ENCODE data around the gene AGPAT1. TPM values are rescaled to one million over a fixed set of nuclear protein-coding genes. Genes with fewer than 3 reads are reported as not detected.

AGPAT1 gene
- polyA plus RNA-seq, 2 of the 4 experiments (the other 2 are of a cell fraction): 29.4 to 40.6 TPM

DNA sequence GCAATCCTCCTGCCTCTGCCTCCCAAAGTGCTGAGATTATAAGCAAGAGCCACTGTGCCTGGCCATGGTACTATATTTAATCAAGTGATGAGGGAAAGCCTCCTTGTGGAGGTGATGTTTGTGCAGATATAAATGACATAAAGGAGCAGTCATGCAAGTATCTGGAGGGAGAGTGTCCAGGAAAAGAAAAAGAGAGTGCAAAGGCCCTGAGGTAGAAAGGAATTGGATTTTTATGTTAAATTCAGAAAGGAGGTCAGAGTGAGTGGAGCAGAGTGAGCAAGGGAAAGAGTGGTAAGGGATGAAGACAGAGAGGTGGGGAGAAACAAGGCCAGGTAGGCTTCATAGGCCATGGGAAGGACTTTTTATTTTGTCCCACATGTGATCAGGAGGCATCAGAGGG, 38.4 kb downstream of the AGPAT1 start:
- FAIRE-seq (no peak), ATAC-seq (no peak), DNase-seq (ENCODE audit: low read depth in 1 of 2, low spot score in 1 of 2) (no peak)
- ChIA-PET POLR2A (no interaction called here), CTCF (interaction anchor here (0.7 kb wide), 1 partner anchor 13 kb away, joined by 3 read pairs; no protein-coding TSS in a partner anchor)
- Histone ChIP-seq H3K4me1 (no peaks in the 10 kb centered on the region), H3K4me3 (no peak overlapping the region), H3K27ac (no peak overlapping the region), H3K4me2 (no peak overlapping the region), H3K9me3 (no peaks in the 10 kb centered on the region)
- no peak for TF ChIP-seq MAZ (IDR thresholded peaks at IDR 0.05; ENCODE audit: borderline replicate concordance, low read depth, low read length)
- TF ChIP-seq, protein P1, sequence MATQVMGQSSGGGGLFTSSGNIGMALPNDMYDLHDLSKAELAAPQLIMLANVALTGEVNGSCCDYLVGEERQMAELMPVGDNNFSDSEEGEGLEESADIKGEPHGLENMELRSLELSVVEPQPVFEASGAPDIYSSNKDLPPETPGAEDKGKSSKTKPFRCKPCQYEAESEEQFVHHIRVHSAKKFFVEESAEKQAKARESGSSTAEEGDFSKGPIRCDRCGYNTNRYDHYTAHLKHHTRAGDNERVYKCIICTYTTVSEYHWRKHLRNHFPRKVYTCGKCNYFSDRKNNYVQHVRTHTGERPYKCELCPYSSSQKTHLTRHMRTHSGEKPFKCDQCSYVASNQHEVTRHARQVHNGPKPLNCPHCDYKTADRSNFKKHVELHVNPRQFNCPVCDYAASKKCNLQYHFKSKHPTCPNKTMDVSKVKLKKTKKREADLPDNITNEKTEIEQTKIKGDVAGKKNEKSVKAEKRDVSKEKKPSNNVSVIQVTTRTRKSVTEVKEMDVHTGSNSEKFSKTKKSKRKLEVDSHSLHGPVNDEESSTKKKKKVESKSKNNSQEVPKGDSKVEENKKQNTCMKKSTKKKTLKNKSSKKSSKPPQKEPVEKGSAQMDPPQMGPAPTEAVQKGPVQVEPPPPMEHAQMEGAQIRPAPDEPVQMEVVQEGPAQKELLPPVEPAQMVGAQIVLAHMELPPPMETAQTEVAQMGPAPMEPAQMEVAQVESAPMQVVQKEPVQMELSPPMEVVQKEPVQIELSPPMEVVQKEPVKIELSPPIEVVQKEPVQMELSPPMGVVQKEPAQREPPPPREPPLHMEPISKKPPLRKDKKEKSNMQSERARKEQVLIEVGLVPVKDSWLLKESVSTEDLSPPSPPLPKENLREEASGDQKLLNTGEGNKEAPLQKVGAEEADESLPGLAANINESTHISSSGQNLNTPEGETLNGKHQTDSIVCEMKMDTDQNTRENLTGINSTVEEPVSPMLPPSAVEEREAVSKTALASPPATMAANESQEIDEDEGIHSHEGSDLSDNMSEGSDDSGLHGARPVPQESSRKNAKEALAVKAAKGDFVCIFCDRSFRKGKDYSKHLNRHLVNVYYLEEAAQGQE (IDR thresholded peaks at IDR 0.05): no peak
- no peak for TF ChIP-seq NR3C1 (IDR thresholded peaks at IDR 0.05)
- TF ChIP-seq, protein P2, sequence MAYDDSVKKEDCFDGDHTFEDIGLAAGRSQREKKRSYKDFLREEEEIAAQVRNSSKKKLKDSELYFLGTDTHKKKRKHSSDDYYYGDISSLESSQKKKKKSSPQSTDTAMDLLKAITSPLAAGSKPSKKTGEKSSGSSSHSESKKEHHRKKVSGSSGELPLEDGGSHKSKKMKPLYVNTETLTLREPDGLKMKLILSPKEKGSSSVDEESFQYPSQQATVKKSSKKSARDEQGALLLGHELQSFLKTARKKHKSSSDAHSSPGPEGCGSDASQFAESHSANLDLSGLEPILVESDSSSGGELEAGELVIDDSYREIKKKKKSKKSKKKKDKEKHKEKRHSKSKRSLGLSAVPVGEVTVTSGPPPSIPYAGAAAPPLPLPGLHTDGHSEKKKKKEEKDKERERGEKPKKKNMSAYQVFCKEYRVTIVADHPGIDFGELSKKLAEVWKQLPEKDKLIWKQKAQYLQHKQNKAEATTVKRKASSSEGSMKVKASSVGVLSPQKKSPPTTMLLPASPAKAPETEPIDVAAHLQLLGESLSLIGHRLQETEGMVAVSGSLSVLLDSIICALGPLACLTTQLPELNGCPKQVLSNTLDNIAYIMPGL (CRISPR knock-in tag; IDR thresholded peaks at IDR 0.05; ENCODE audit: borderline replicate concordance): no peak
- TF ChIP-seq, protein P3, sequence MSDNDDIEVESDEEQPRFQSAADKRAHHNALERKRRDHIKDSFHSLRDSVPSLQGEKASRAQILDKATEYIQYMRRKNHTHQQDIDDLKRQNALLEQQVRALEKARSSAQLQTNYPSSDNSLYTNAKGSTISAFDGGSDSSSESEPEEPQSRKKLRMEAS (IDR thresholded peaks at IDR 0.05): no peak
- no peak for TF ChIP-seq ESRRA (IDR thresholded peaks at IDR 0.05; ENCODE audit: borderline replicate concordance, low read length)
- TF ChIP-seq KDM1A (IDR thresholded peaks at IDR 0.05; ENCODE audit: low read depth): no peak
- TF ChIP-seq POLR2A (IDR thresholded peaks at IDR 0.05; ENCODE audit: low read length): no peak
- TF ChIP-seq, protein P4, sequence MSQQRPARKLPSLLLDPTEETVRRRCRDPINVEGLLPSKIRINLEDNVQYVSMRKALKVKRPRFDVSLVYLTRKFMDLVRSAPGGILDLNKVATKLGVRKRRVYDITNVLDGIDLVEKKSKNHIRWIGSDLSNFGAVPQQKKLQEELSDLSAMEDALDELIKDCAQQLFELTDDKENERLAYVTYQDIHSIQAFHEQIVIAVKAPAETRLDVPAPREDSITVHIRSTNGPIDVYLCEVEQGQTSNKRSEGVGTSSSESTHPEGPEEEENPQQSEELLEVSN (IDR thresholded peaks at IDR 0.05; ENCODE audit: borderline replicate concordance, low read depth): no peak
- TF ChIP-seq SREBF2 (IDR thresholded peaks at IDR 0.05): no peak
- TF ChIP-seq HEYL (CRISPR knock-in tag; IDR thresholded peaks at IDR 0.05): no peak
- TF ChIP-seq NPAS2 (CRISPR knock-in tag; IDR thresholded peaks at IDR 0.05; ENCODE audit: borderline replicate concordance): no peak
- TF ChIP-seq, protein P5, sequence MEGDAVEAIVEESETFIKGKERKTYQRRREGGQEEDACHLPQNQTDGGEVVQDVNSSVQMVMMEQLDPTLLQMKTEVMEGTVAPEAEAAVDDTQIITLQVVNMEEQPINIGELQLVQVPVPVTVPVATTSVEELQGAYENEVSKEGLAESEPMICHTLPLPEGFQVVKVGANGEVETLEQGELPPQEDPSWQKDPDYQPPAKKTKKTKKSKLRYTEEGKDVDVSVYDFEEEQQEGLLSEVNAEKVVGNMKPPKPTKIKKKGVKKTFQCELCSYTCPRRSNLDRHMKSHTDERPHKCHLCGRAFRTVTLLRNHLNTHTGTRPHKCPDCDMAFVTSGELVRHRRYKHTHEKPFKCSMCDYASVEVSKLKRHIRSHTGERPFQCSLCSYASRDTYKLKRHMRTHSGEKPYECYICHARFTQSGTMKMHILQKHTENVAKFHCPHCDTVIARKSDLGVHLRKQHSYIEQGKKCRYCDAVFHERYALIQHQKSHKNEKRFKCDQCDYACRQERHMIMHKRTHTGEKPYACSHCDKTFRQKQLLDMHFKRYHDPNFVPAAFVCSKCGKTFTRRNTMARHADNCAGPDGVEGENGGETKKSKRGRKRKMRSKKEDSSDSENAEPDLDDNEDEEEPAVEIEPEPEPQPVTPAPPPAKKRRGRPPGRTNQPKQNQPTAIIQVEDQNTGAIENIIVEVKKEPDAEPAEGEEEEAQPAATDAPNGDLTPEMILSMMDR (IDR thresholded peaks at IDR 0.05): no peak

DNA sequence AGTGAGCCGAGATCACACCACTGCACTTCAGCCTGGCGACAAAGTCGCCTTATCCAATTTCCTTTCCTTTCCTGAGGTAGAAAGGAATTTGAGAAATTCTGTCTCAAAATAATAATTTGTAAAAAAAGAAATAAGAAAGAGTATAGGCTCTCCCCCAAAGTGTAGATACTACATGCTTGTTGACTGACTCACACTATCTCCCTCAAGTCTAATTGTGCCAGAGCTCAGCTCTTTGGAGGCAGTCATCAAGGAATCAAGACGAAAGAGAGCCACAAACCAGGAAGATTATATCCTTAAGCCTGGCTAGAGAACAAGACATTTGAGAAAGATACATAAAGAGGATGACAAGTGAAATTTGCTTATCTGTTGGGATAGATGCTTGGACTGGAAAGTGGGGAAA, 42.1 kb downstream of the AGPAT1 start:
- Histone ChIP-seq H3K9me3 (no peaks in the 10 kb centered on the region), H3K4me2 (no peak overlapping the region), H3K4me3 (no peak overlapping the region), H3K4me1 (peaks cover 7% of the 10 kb centered on the region), H3K27ac (no peak overlapping the region)
- DNase-seq (ENCODE audit: low read depth in 1 of 2, low spot score in 1 of 2) (no peak), FAIRE-seq (no peak), ATAC-seq (no peak)
- CTCF ChIA-PET: no interaction called here
- 78% methylated on average over 4 of the region's 4 CpGs for WGBS (ENCODE audit: missing lambda C conversion rate)
- TF ChIP-seq SREBF2 (IDR thresholded peaks at IDR 0.05) (no peak), FOSB (CRISPR knock-in tag; IDR thresholded peaks at IDR 0.05) (no peak), HOXB5 (CRISPR knock-in tag; IDR thresholded peaks at IDR 0.05) (no peak), NFE2L2 (conservative IDR thresholded peaks at IDR 0.05; ENCODE audit: low read length) (no peak), ESRRA (IDR thresholded peaks at IDR 0.05; ENCODE audit: borderline replicate concordance, low read length) (no peak), SMC3 (IDR thresholded peaks at IDR 0.05) (no peak), CHD4 (IDR thresholded peaks at IDR 0.05; ENCODE audit: borderline replicate concordance) (no peak), ZC3H11A (IDR thresholded peaks at IDR 0.05) (no peak), GATA3 (IDR thresholded peaks at IDR 0.05; ENCODE audit: borderline replicate concordance) (no peak), RFX5 (IDR thresholded peaks at IDR 0.05) (no peak)
- TF ChIP-seq, protein P4 (IDR thresholded peaks at IDR 0.05; ENCODE audit: borderline replicate concordance, low read depth): no peak
- TF ChIP-seq, protein P6, sequence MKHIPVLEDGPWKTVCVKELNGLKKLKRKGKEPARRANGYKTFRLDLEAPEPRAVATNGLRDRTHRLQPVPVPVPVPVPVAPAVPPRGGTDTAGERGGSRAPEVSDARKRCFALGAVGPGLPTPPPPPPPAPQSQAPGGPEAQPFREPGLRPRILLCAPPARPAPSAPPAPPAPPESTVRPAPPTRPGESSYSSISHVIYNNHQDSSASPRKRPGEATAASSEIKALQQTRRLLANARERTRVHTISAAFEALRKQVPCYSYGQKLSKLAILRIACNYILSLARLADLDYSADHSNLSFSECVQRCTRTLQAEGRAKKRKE (CRISPR knock-in tag; IDR thresholded peaks at IDR 0.05; ENCODE audit: low read depth): no peak
- POLR2A ChIA-PET: no interaction called here
